ENCODE results near the gene ABAT.

ABAT gene

DNA sequence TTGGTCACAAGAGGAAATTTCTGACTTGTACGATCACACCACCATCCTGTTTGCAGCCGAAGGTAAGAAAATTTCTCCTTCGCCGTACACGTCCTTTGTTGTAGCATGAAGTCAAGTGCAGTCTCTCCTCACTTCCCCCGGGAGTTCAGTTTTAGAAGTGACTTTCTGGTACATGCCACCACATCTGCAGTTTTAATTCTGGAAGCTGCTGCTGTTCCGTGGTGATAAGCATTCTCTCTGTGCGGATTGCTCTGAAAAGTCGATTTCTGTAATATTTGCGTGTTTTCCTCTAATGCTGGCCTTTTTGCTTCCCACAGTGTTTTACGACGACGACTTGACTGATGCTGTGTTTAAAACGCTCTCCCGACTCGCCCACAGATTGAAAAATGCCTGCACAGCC is 32.3 kb upstream of the ABAT start:
- Histone ChIP-seq H3K4me2 (ENCODE audit: insufficient read depth, low read length, poor library complexity, severe bottlenecking) (no peak overlapping the region), H2AFZ (ENCODE audit: low read length) (no peak overlapping the region), H4K91ac (ENCODE audit: low read depth, low read length, poor library complexity) (no peak overlapping the region), H2BK5ac (ENCODE audit: low read length) (no peak overlapping the region), H3K23ac (ENCODE audit: low read depth, low read length, poor library complexity) (no peak overlapping the region), H3K79me1 (ENCODE audit: low read depth, low read length) (no peaks in the 10 kb centered on the region), H2BK120ac (ENCODE audit: low read depth, low read length) (no peak overlapping the region), H3K27ac (replicated peaks; ENCODE audit: low read length) (no peak overlapping the region), H3K27me3 (ENCODE audit: control insufficient read depth in 3 of 3, insufficient read depth in 3 of 3, low read depth in 1 of 3, low read length in 3 of 3) (no peaks in the 10 kb centered on the region), H3K9me3 (replicated peaks in 1 of 2; ENCODE audit: control insufficient read depth in 2 of 2, insufficient read depth in 1 of 2, low read depth in 1 of 2, low read length in 2 of 2) (peaks cover 0 to 4% of the 10 kb centered on the region in 2 donors), H3K9ac (ENCODE audit: low read depth, low read length, poor library complexity) (no peak overlapping the region), H4K8ac (ENCODE audit: low read depth, low read length) (no peak overlapping the region), H2BK12ac (ENCODE audit: low read length) (no peak overlapping the region), H2BK15ac (ENCODE audit: low read length) (no peak overlapping the region), H3K14ac (ENCODE audit: low read length) (no peak overlapping the region), H3K36me3 (replicated peaks in 1 of 2; ENCODE audit: control insufficient read depth in 2 of 2, insufficient read depth in 2 of 2, low read length in 2 of 2) (peaks cover 71 to 94% of the 10 kb centered on the region in 2 donors), H3K4me1 (ENCODE audit: control insufficient read depth in 2 of 2, insufficient read depth in 1 of 2, low read depth in 1 of 2, low read length in 2 of 2) (no peaks in the 10 kb centered on the region), H3K18ac (ENCODE audit: low read length) (no peak overlapping the region), H3K4me3 (ENCODE audit: low read length in 2 of 2) (no peak overlapping the region), H3K4ac (ENCODE audit: low read length) (no peak overlapping the region), H2AK5ac (ENCODE audit: low read depth, low read length) (no peak overlapping the region)
- no CpG with 5 or more reads among the region's 16 CpGs for WGBS, 2 donors (ENCODE audit: extremely low coverage in 2 of 2, insufficient read length in 2 of 2, insufficient replicate concordance in 1 of 2)
- no peak for DNase-seq (ENCODE audit: low spot score)

GRCh38 chr16:8644211-8645140 is 29.9 kb upstream of the ABAT start:
- no peaks in the 10 kb centered on the region for H3K79me1 ChIP-seq (ENCODE audit: low read depth, low read length)
- H3K23ac ChIP-seq (ENCODE audit: low read depth, low read length, poor library complexity): no peak overlapping the region
- peaks cover 0 to 6% of the 10 kb centered on the region in 2 donors for H3K9me3 ChIP-seq (replicated peaks in 1 of 2; ENCODE audit: control insufficient read depth in 2 of 2, insufficient read depth in 1 of 2, low read depth in 1 of 2, low read length in 2 of 2)
- no peak overlapping the region for H4K8ac ChIP-seq (ENCODE audit: low read depth, low read length)
- H3K4me2 ChIP-seq (ENCODE audit: insufficient read depth, low read length, poor library complexity, severe bottlenecking): no peak overlapping the region
- no peak overlapping the region for H3K4me3 ChIP-seq (ENCODE audit: low read length in 2 of 2)
- peaks cover 62 to 89% of the 10 kb centered on the region in 2 donors for H3K36me3 ChIP-seq (replicated peaks in 1 of 2; ENCODE audit: control insufficient read depth in 2 of 2, insufficient read depth in 2 of 2, low read length in 2 of 2)
- no peak overlapping the region for H3K27ac ChIP-seq (replicated peaks; ENCODE audit: low read length)
- H2BK120ac ChIP-seq (ENCODE audit: low read depth, low read length): no peak overlapping the region
- H2BK5ac ChIP-seq (ENCODE audit: low read length): no peak overlapping the region
- WGBS, 2 donors (ENCODE audit: extremely low coverage in 2 of 2, insufficient read length in 2 of 2, insufficient replicate concordance in 1 of 2): no CpG with 5 or more reads among the region's 29 CpGs
- H2BK15ac ChIP-seq (ENCODE audit: low read length): no peak overlapping the region
- no peak overlapping the region for H3K4ac ChIP-seq (ENCODE audit: low read length)
- H4K91ac ChIP-seq (ENCODE audit: low read depth, low read length, poor library complexity): no peak overlapping the region
- no peak overlapping the region for H3K14ac ChIP-seq (ENCODE audit: low read length)
- no peaks in the 10 kb centered on the region for H3K27me3 ChIP-seq (ENCODE audit: control insufficient read depth in 3 of 3, insufficient read depth in 3 of 3, low read depth in 1 of 3, low read length in 3 of 3)
- no peak overlapping the region for H2BK12ac ChIP-seq (ENCODE audit: low read length)
- no peak overlapping the region for H3K18ac ChIP-seq (ENCODE audit: low read length)
- no peak overlapping the region for H2AK5ac ChIP-seq (ENCODE audit: low read depth, low read length)
- H3K9ac ChIP-seq (ENCODE audit: low read depth, low read length, poor library complexity): no peak overlapping the region
- no peak overlapping the region for H2AFZ ChIP-seq (ENCODE audit: low read length)
- H3K4me1 ChIP-seq (ENCODE audit: control insufficient read depth in 2 of 2, insufficient read depth in 1 of 2, low read depth in 1 of 2, low read length in 2 of 2): no peaks in the 10 kb centered on the region
- DNase-seq (ENCODE audit: low spot score): no peak

DNA sequence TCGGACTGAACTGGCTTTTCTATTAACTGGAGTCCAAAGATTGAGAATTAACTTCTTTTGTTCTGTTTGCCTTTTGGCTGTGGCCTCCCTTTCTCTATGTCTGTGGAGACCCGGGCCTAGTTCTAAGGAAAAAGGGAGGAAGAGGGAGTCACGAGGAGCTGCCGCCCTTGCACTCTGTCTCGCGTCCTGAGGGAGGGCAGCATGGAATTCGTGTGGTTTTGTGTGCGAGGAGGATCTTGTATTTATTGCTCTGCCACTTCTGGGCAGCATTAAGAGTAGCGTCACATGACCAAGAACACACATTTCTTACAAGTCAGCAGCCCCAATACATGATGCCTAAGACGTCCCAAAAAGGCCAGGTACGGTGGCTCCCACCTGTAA is 29.3 kb upstream of the ABAT start:
- Histone ChIP-seq H3K14ac (ENCODE audit: low read length) (no peak overlapping the region), H3K79me1 (ENCODE audit: low read depth, low read length) (no peaks in the 10 kb centered on the region), H2BK15ac (ENCODE audit: low read length) (no peak overlapping the region), H3K18ac (ENCODE audit: low read length) (no peak overlapping the region), H3K9ac (ENCODE audit: low read depth, low read length, poor library complexity) (no peak overlapping the region), H2BK120ac (ENCODE audit: low read depth, low read length) (no peak overlapping the region), H4K91ac (ENCODE audit: low read depth, low read length, poor library complexity) (no peak overlapping the region), H3K27ac (replicated peaks; ENCODE audit: low read length) (no peak overlapping the region), H2BK12ac (ENCODE audit: low read length) (no peak overlapping the region), H2AFZ (ENCODE audit: low read length) (no peak overlapping the region), H3K4me3 (ENCODE audit: low read length in 2 of 2) (no peak overlapping the region), H3K4me2 (ENCODE audit: insufficient read depth, low read length, poor library complexity, severe bottlenecking) (no peak overlapping the region), H2BK5ac (ENCODE audit: low read length) (no peak overlapping the region), H3K4ac (ENCODE audit: low read length) (no peak overlapping the region), H2AK5ac (ENCODE audit: low read depth, low read length) (no peak overlapping the region), H4K8ac (ENCODE audit: low read depth, low read length) (no peak overlapping the region), H3K23ac (ENCODE audit: low read depth, low read length, poor library complexity) (no peak overlapping the region), H3K4me1 (ENCODE audit: control insufficient read depth in 2 of 2, insufficient read depth in 1 of 2, low read depth in 1 of 2, low read length in 2 of 2) (no peaks in the 10 kb centered on the region), H3K9me3 (replicated peaks in 1 of 2; ENCODE audit: control insufficient read depth in 2 of 2, insufficient read depth in 1 of 2, low read depth in 1 of 2, low read length in 2 of 2) (peaks cover 0 to 6% of the 10 kb centered on the region in 2 donors), H3K36me3 (replicated peaks in 1 of 2; ENCODE audit: control insufficient read depth in 2 of 2, insufficient read depth in 2 of 2, low read length in 2 of 2) (peaks cover 58 to 83% of the 10 kb centered on the region in 2 donors), H3K27me3 (ENCODE audit: control insufficient read depth in 3 of 3, insufficient read depth in 3 of 3, low read depth in 1 of 3, low read length in 3 of 3) (no peaks in the 10 kb centered on the region)
- no peak for DNase-seq (ENCODE audit: low spot score)
- no CpG with 5 or more reads among the region's 11 CpGs for WGBS, 2 donors (ENCODE audit: extremely low coverage in 2 of 2, insufficient read length in 2 of 2, insufficient replicate concordance in 1 of 2)

DNA sequence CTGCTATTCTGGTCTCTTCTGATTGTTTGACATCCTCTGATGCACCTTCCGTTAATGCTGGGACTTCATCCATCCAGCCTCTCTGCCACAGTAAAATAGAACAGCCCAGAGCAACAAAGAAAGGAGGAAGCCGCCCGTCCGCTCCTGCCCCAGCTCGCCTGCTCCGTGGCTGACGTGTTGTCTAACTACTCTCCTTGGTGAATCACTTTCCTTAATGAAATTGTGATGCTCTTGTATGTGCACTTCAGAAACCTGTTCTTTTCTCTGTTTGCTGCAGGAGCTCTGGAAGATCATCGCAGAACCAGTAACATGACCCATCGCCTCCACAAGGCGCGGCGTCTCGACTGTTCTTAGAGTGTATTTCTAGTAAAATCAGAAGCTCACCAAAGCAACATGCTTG is 28.6 kb upstream of the ABAT start:
- Histone ChIP-seq H3K79me1 (ENCODE audit: low read depth, low read length) (no peaks in the 10 kb centered on the region), H2BK5ac (ENCODE audit: low read length) (no peak overlapping the region), H3K27ac (replicated peaks; ENCODE audit: low read length) (no peak overlapping the region), H3K4me3 (ENCODE audit: low read length in 2 of 2) (no peak overlapping the region), H3K23ac (ENCODE audit: low read depth, low read length, poor library complexity) (no peak overlapping the region), H2AK5ac (ENCODE audit: low read depth, low read length) (no peak overlapping the region), H3K18ac (ENCODE audit: low read length) (no peak overlapping the region), H3K27me3 (ENCODE audit: control insufficient read depth in 3 of 3, insufficient read depth in 3 of 3, low read depth in 1 of 3, low read length in 3 of 3) (no peaks in the 10 kb centered on the region), H3K14ac (ENCODE audit: low read length) (no peak overlapping the region), H3K4me2 (ENCODE audit: insufficient read depth, low read length, poor library complexity, severe bottlenecking) (no peak overlapping the region), H2BK120ac (ENCODE audit: low read depth, low read length) (no peak overlapping the region), H4K91ac (ENCODE audit: low read depth, low read length, poor library complexity) (no peak overlapping the region), H2AFZ (ENCODE audit: low read length) (no peak overlapping the region), H3K36me3 (replicated peaks in 1 of 2; ENCODE audit: control insufficient read depth in 2 of 2, insufficient read depth in 2 of 2, low read length in 2 of 2) (peaks cover 56 to 80% of the 10 kb centered on the region in 2 donors), H3K9ac (ENCODE audit: low read depth, low read length, poor library complexity) (no peak overlapping the region), H3K4ac (ENCODE audit: low read length) (no peak overlapping the region), H3K9me3 (replicated peaks in 1 of 2; ENCODE audit: control insufficient read depth in 2 of 2, insufficient read depth in 1 of 2, low read depth in 1 of 2, low read length in 2 of 2) (peaks cover 0 to 6% of the 10 kb centered on the region in 2 donors), H2BK12ac (ENCODE audit: low read length) (no peak overlapping the region), H4K8ac (ENCODE audit: low read depth, low read length) (no peak overlapping the region), H3K4me1 (ENCODE audit: control insufficient read depth in 2 of 2, insufficient read depth in 1 of 2, low read depth in 1 of 2, low read length in 2 of 2) (no peaks in the 10 kb centered on the region), H2BK15ac (ENCODE audit: low read length) (no peak overlapping the region)
- no peak for DNase-seq (ENCODE audit: low spot score)
- no CpG with 5 or more reads among the region's 13 CpGs for whole genome bisulfite sequencing, 2 donors (ENCODE audit: extremely low coverage in 2 of 2, insufficient read length in 2 of 2, insufficient replicate concordance in 1 of 2)
